GM23338 (cell line): ENCODE results near the gene ARPP21. TPM values are rescaled to one million over a fixed set of nuclear protein-coding genes. Genes with fewer than 3 reads are reported as not detected.

Experiments used
- ATAC-seq: fragments of 200-7000 bp; cut with Tn5 transposase; 3 replicates; pipeline ENCODE4 v1.9.1; 2020
- DNase-seq: peaks from one replicate; pipeline ENCODE4 v3.0.0-alpha.2; 2015; ENCODE audit warnings: low spot score
- H2AFZ ChIP-seq: fragments of 200-600 bp; sonication (generic); 2 replicates; pipeline ENCODE4 v1.8.0; 2016; ENCODE audit warnings: antibody characterized with exemption, mild to moderate bottlenecking, moderate library complexity
- H3F3A ChIP-seq: fragments of 200-600 bp; sonication (generic); replicated peaks from 2 replicates; pipeline ENCODE4 v1.8.0; 2017; ENCODE audit warnings: antibody characterized with exemption, mixed run types, low read depth
- H3K27ac ChIP-seq: fragments of 200-600 bp; sonication (generic); 2 replicates; pipeline ENCODE4 v1.6.1; 2016; ENCODE audit warnings: low read depth
- H3K27me3 ChIP-seq: fragments of 200-600 bp; sonication (generic); 2 replicates; pipeline ENCODE4 v1.8.0; 2016; ENCODE audit warnings: mild to moderate bottlenecking, mixed run types, moderate library complexity; ENCODE audit not compliant: insufficient read depth
- H3K36me3 ChIP-seq: fragments of 200-600 bp; sonication (generic); 2 replicates; pipeline ENCODE4 v1.8.0; 2016; ENCODE audit warnings: mild to moderate bottlenecking; ENCODE audit not compliant: insufficient read depth
- H3K4me1 ChIP-seq: fragments of 200-600 bp; sonication (generic); 2 replicates; pipeline ENCODE4 v1.8.0; 2016; ENCODE audit warnings: mild to moderate bottlenecking, moderate library complexity; ENCODE audit not compliant: insufficient read depth
- H3K4me2 ChIP-seq: fragments of 200-600 bp; sonication (generic); 2 replicates; pipeline ENCODE4 v1.7.1; 2017; ENCODE audit warnings: mixed run types
- H3K4me3 ChIP-seq: fragments of 200-600 bp; sonication (generic); 2 replicates; pipeline ENCODE4 v1.6.1; 2016; ENCODE audit warnings: mixed run types
- H3K79me2 ChIP-seq: fragments of 200-600 bp; sonication (generic); replicated peaks from 2 replicates; pipeline ENCODE4 v1.8.0; 2017; ENCODE audit warnings: mild to moderate bottlenecking; ENCODE audit not compliant: insufficient read depth
- H3K9me2 ChIP-seq: fragments of 200-600 bp; sonication (generic); 2 replicates; pipeline ENCODE4 v1.8.0; 2017; ENCODE audit not compliant: insufficient read depth
- H4K20me1 ChIP-seq: fragments of 200-600 bp; sonication (generic); replicated peaks from 2 replicates; pipeline ENCODE4 v1.8.0; 2017; ENCODE audit warnings: mild to moderate bottlenecking; ENCODE audit not compliant: insufficient read depth
- H3K27ac Mint-ChIP-seq: 2 replicates; pipeline ENCODE4 v1.8.0; 2020; ENCODE audit warnings: inconsistent platforms, mild to moderate bottlenecking, moderate library complexity, mixed read lengths
- H3K27me3 Mint-ChIP-seq: 3 replicates; pipeline ENCODE4 v1.8.0; 2022; ENCODE audit warnings: low read depth, mild to moderate bottlenecking, moderate library complexity, mixed read lengths, inconsistent platforms; ENCODE audit not compliant: insufficient read depth, poor library complexity
- H3K36me3 Mint-ChIP-seq: 3 replicates; pipeline ENCODE4 v1.8.0; 2021; ENCODE audit warnings: low read depth, mild to moderate bottlenecking, inconsistent platforms, moderate library complexity, mixed read lengths
- H3K4me1 Mint-ChIP-seq: 3 replicates; pipeline ENCODE4 v1.8.0; 2020; ENCODE audit warnings: mild to moderate bottlenecking, inconsistent platforms, mixed read lengths
- H3K4me3 Mint-ChIP-seq: 3 replicates; pipeline ENCODE4 v1.8.0; 2021; ENCODE audit warnings: moderate library complexity, mild to moderate bottlenecking, inconsistent platforms, mixed read lengths
- H3K9me3 Mint-ChIP-seq: 3 replicates; pipeline ENCODE4 v1.8.0; 2020; ENCODE audit warnings: moderate library complexity, mild to moderate bottlenecking, inconsistent platforms, mixed read lengths
- CREB1 ChIP-seq: fragments of 250-450 bp; sonication (Bioruptor Pico); IDR thresholded peaks from 2 replicates; pipeline ENCODE4 v1.5.0; 2020; ENCODE audit warnings: low read depth, mild to moderate bottlenecking, moderate library complexity
- EZH2 ChIP-seq: fragments of 200-600 bp; sonication (generic); IDR thresholded peaks from one replicate; pipeline ENCODE4 v1.8.0; 2017; ENCODE audit warnings: antibody characterized with exemption, mild to moderate bottlenecking, low read depth; ENCODE audit not compliant: unreplicated experiment
- NANOG ChIP-seq: IDR thresholded peaks from 2 replicates; pipeline ENCODE4 v1.6.1; 2016; ENCODE audit warnings: antibody characterized with exemption, borderline replicate concordance
- POLR2AphosphoS5 ChIP-seq: IDR thresholded peaks from 2 replicates; pipeline ENCODE4 v1.6.1; 2016; ENCODE audit warnings: antibody characterized with exemption, low read depth
- STAT1 ChIP-seq: IDR thresholded peaks from one replicate; pipeline ENCODE4 v1.6.1; 2016; ENCODE audit warnings: antibody characterized with exemption; ENCODE audit not compliant: unreplicated experiment
- ZNF331 ChIP-seq: fragments of 250-450 bp; sonication (Bioruptor Pico); IDR thresholded peaks from 2 replicates; pipeline ENCODE4 v1.5.0; 2020; ENCODE audit warnings: low read depth, mild to moderate bottlenecking, moderate library complexity
- polyA plus RNA-seq: library from polyadenylated mRNA; unstranded; fragments of >200 nt; fragmentation: Nextera tagmentation; extraction: Ambion mirVana; gene quantifications from 2 replicates; pipeline ENCODE4 v1.2.1, GENCODE V29; 2016
- total RNA-seq: library from RNA; depleted of rRNA; stranded (reverse); fragments of >200 nt; shearing (Covaris generic); gene quantifications from 2 replicates; pipeline ENCODE4 v1.2.3, GENCODE V29; 2014
- TF ChIP-seq, protein P1 (sequence below): IDR thresholded peaks from 2 replicates; pipeline ENCODE4 v1.6.1; 2016; ENCODE audit warnings: antibody characterized with exemption
- TF ChIP-seq, protein P2 (sequence below), 2 experiments: fragments of 200-600 bp in 1 of 2; sonication (generic) in 1 of 2; conservative IDR thresholded peaks; 2 replicates each; pipeline versions ENCODE4 v1.5.1 to v1.6.1; 2016 to 2017; ENCODE audit warnings: antibody characterized with exemption in 2 of 2, low read depth in 2 of 2, mild to moderate bottlenecking in 2 of 2, moderate library complexity in 1 of 2
- TF ChIP-seq, protein P3 (sequence below): IDR thresholded peaks from one replicate; pipeline ENCODE4 v1.6.1; 2018; ENCODE audit warnings: antibody characterized with exemption; ENCODE audit not compliant: unreplicated experiment
- TF ChIP-seq, protein P4 (sequence below): fragments of 250-450 bp; sonication (Bioruptor Pico); IDR thresholded peaks from 2 replicates; pipeline ENCODE4 v1.5.0; 2020; ENCODE audit warnings: mild to moderate bottlenecking, moderate library complexity

Gene ARPP21
- total and polyA plus RNA-seq, 2 experiments from 2014 or later = not detected

DNA sequence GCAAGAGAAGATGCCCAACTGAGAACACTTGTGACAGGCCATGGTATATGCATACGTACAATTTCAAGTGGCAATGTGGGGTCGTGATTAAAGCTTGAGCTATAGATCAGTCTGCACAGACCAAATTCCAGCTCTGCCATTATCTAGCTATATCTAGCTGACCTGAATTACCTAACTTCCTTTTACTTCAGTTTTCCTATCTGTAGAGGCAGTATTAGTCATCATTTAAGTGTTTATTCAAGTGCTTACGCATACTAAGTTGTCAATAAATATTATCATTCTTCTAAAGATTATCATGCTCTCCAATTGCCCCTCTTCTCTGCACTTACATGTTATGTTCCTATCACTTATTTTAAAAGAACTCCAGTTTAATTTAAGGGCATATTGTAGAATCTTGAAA, 87.9 kb downstream of the ARPP21 start:
- DNase-seq = no peak
- peaks cover 11% of the 10 kb centered on the region; the same call in 2 of the 3 replicates for H3K4me1 Mint-ChIP-seq
- Histone ChIP-seq H3K9me2 (no peaks in the 10 kb centered on the region), H3K79me2 (no peaks in the 10 kb centered on the region), H3K4me3 (no peak overlapping the region), H3K4me1 (no peaks in the 10 kb centered on the region), H3F3A (no peaks in the 10 kb centered on the region), H3K36me3 (no peaks in the 10 kb centered on the region), H3K27me3 (peaks cover 77% of the 10 kb centered on the region), H2AFZ (no peak overlapping the region), H3K27ac (no peak overlapping the region), H3K4me2 (no peak overlapping the region), H4K20me1 (peaks cover 6% of the 10 kb centered on the region)
- H3K27me3 Mint-ChIP-seq = peaks cover 41% of the 10 kb centered on the region
- no peak for ATAC-seq
- no peak overlapping the region for H3K4me3 Mint-ChIP-seq
- no peaks in the 10 kb centered on the region for H3K36me3 Mint-ChIP-seq
- H3K9me3 Mint-ChIP-seq = no peaks in the 10 kb centered on the region
- TF ChIP-seq, protein P1, sequence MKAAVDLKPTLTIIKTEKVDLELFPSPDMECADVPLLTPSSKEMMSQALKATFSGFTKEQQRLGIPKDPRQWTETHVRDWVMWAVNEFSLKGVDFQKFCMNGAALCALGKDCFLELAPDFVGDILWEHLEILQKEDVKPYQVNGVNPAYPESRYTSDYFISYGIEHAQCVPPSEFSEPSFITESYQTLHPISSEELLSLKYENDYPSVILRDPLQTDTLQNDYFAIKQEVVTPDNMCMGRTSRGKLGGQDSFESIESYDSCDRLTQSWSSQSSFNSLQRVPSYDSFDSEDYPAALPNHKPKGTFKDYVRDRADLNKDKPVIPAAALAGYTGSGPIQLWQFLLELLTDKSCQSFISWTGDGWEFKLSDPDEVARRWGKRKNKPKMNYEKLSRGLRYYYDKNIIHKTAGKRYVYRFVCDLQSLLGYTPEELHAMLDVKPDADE = no peak
- TF ChIP-seq STAT1 = no peak
- no peak for TF ChIP-seq CREB1 (CRISPR knock-in tag)
- TF ChIP-seq, protein P2, sequence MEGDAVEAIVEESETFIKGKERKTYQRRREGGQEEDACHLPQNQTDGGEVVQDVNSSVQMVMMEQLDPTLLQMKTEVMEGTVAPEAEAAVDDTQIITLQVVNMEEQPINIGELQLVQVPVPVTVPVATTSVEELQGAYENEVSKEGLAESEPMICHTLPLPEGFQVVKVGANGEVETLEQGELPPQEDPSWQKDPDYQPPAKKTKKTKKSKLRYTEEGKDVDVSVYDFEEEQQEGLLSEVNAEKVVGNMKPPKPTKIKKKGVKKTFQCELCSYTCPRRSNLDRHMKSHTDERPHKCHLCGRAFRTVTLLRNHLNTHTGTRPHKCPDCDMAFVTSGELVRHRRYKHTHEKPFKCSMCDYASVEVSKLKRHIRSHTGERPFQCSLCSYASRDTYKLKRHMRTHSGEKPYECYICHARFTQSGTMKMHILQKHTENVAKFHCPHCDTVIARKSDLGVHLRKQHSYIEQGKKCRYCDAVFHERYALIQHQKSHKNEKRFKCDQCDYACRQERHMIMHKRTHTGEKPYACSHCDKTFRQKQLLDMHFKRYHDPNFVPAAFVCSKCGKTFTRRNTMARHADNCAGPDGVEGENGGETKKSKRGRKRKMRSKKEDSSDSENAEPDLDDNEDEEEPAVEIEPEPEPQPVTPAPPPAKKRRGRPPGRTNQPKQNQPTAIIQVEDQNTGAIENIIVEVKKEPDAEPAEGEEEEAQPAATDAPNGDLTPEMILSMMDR (conservative IDR thresholded peaks at IDR 0.05; ENCODE audit: low read depth in 2 of 2) = no peak
- TF ChIP-seq ZNF331 (CRISPR knock-in tag) = no peak
- no peak for TF ChIP-seq POLR2AphosphoS5
- no peak for TF ChIP-seq NANOG
- no peak overlapping the region for H3K27ac Mint-ChIP-seq

DNA sequence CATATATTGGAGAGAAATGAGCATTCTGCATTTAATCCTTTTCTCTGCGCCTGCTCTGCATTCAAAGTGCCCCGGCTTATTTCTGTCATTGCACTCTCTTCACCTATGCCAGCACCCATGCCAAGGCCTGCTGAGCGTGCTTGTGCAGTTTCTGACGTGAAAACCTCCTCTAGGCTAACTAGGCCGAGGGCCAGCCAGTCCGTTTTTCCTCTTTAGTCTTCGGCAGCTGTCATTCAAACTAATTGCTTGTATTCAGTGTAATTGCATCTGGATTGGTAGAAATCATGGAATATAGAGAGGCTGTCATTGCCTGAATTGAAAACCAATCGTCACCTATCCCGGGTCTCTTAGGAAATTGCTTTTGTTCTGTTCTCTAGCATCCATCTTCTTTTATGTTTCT, 94.0 kb downstream of the ARPP21 start:
- no peaks in the 10 kb centered on the region for H3K4me1 Mint-ChIP-seq
- Histone ChIP-seq H3F3A (no peaks in the 10 kb centered on the region), H4K20me1 (no peaks in the 10 kb centered on the region), H3K4me2 (no peak overlapping the region), H3K27ac (no peak overlapping the region), H3K4me3 (no peak overlapping the region), H3K36me3 (no peaks in the 10 kb centered on the region), H3K4me1 (no peaks in the 10 kb centered on the region), H3K79me2 (no peaks in the 10 kb centered on the region), H3K9me2 (no peaks in the 10 kb centered on the region), H2AFZ (no peak overlapping the region), H3K27me3 (peaks cover 19% of the 10 kb centered on the region; the same call in 1 of the 2 replicates)
- H3K27me3 Mint-ChIP-seq = peaks cover 3% of the 10 kb centered on the region
- H3K9me3 Mint-ChIP-seq = no peaks in the 10 kb centered on the region
- DNase-seq = no peak
- ATAC-seq = no peak
- no peaks in the 10 kb centered on the region for H3K36me3 Mint-ChIP-seq
- no peak overlapping the region for H3K4me3 Mint-ChIP-seq
- no peak overlapping the region for H3K27ac Mint-ChIP-seq
- TF ChIP-seq EZH2 (no peak), POLR2AphosphoS5 (no peak)
- TF ChIP-seq, protein P3, sequence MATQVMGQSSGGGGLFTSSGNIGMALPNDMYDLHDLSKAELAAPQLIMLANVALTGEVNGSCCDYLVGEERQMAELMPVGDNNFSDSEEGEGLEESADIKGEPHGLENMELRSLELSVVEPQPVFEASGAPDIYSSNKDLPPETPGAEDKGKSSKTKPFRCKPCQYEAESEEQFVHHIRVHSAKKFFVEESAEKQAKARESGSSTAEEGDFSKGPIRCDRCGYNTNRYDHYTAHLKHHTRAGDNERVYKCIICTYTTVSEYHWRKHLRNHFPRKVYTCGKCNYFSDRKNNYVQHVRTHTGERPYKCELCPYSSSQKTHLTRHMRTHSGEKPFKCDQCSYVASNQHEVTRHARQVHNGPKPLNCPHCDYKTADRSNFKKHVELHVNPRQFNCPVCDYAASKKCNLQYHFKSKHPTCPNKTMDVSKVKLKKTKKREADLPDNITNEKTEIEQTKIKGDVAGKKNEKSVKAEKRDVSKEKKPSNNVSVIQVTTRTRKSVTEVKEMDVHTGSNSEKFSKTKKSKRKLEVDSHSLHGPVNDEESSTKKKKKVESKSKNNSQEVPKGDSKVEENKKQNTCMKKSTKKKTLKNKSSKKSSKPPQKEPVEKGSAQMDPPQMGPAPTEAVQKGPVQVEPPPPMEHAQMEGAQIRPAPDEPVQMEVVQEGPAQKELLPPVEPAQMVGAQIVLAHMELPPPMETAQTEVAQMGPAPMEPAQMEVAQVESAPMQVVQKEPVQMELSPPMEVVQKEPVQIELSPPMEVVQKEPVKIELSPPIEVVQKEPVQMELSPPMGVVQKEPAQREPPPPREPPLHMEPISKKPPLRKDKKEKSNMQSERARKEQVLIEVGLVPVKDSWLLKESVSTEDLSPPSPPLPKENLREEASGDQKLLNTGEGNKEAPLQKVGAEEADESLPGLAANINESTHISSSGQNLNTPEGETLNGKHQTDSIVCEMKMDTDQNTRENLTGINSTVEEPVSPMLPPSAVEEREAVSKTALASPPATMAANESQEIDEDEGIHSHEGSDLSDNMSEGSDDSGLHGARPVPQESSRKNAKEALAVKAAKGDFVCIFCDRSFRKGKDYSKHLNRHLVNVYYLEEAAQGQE = no peak
- TF ChIP-seq, protein P4, sequence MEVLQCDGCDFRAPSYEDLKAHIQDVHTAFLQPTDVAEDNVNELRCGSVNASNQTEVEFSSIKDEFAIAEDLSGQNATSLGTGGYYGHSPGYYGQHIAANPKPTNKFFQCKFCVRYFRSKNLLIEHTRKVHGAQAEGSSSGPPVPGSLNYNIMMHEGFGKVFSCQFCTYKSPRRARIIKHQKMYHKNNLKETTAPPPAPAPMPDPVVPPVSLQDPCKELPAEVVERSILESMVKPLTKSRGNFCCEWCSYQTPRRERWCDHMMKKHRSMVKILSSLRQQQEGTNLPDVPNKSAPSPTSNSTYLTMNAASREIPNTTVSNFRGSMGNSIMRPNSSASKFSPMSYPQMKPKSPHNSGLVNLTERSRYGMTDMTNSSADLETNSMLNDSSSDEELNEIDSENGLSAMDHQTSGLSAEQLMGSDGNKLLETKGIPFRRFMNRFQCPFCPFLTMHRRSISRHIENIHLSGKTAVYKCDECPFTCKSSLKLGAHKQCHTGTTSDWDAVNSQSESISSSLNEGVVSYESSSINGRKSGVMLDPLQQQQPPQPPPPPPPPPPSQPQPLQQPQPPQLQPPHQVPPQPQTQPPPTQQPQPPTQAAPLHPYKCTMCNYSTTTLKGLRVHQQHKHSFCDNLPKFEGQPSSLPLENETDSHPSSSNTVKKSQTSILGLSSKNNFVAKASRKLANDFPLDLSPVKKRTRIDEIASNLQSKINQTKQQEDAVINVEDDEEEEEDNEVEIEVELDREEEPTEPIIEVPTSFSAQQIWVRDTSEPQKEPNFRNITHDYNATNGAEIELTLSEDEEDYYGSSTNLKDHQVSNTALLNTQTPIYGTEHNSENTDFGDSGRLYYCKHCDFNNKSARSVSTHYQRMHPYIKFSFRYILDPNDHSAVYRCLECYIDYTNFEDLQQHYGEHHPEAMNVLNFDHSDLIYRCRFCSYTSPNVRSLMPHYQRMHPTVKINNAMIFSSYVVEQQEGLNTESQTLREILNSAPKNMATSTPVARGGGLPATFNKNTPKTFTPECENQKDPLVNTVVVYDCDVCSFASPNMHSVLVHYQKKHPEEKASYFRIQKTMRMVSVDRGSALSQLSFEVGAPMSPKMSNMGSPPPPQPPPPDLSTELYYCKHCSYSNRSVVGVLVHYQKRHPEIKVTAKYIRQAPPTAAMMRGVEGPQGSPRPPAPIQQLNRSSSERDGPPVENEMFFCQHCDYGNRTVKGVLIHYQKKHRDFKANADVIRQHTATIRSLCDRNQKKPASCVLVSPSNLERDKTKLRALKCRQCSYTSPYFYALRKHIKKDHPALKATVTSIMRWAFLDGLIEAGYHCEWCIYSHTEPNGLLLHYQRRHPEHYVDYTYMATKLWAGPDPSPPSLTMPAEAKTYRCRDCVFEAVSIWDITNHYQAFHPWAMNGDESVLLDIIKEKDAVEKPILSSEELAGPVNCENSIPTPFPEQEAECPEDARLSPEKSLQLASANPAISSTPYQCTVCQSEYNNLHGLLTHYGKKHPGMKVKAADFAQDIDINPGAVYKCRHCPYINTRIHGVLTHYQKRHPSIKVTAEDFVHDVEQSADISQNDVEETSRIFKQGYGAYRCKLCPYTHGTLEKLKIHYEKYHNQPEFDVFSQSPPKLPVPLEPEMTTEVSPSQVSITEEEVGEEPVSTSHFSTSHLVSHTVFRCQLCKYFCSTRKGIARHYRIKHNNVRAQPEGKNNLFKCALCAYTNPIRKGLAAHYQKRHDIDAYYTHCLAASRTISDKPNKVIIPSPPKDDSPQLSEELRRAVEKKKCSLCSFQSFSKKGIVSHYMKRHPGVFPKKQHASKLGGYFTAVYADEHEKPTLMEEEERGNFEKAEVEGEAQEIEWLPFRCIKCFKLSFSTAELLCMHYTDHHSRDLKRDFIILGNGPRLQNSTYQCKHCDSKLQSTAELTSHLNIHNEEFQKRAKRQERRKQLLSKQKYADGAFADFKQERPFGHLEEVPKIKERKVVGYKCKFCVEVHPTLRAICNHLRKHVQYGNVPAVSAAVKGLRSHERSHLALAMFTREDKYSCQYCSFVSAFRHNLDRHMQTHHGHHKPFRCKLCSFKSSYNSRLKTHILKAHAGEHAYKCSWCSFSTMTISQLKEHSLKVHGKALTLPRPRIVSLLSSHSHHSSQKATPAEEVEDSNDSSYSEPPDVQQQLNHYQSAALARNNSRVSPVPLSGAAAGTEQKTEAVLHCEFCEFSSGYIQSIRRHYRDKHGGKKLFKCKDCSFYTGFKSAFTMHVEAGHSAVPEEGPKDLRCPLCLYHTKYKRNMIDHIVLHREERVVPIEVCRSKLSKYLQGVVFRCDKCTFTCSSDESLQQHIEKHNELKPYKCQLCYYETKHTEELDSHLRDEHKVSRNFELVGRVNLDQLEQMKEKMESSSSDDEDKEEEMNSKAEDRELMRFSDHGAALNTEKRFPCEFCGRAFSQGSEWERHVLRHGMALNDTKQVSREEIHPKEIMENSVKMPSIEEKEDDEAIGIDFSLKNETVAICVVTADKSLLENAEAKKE (CRISPR knock-in tag) = no peak
